AG09319 (cell line): Measurements from ENCODE around the gene SAT1.
A peak's percentile ranks its signal among the peaks of the same experiment; 100 is the strongest.
"Not testable (repeated sequence)": the region's sequence is repeated elsewhere in the genome, so short reads cannot be mapped to it uniquely, and the experiment has no call there.

ENCODE experiments used
- DNase-seq: peaks from one replicate; pipeline ENCODE4 v3.0.0-alpha.2; 2010; ENCODE audit warnings: low read depth; ENCODE audit errors: extremely low read depth
- TF ChIP-seq, protein P1 (sequence below): IDR thresholded peaks from 2 replicates; pipeline ENCODE4 v1.5.1; 2011; ENCODE audit warnings: low read depth, mild to moderate bottlenecking, inconsistent platforms, low read length, moderate library complexity

Gene SAT1

GRCh38 chrX:23782863-23783588 lies at the start of gene SAT1:
Gene SAT1, plus strand, starts transcription at chrX:23783173. Its CDS starts 179 bp downstream, at chrX:23783352.
- peak; percentile 87 for DNase-seq
- TF ChIP-seq, protein P1, sequence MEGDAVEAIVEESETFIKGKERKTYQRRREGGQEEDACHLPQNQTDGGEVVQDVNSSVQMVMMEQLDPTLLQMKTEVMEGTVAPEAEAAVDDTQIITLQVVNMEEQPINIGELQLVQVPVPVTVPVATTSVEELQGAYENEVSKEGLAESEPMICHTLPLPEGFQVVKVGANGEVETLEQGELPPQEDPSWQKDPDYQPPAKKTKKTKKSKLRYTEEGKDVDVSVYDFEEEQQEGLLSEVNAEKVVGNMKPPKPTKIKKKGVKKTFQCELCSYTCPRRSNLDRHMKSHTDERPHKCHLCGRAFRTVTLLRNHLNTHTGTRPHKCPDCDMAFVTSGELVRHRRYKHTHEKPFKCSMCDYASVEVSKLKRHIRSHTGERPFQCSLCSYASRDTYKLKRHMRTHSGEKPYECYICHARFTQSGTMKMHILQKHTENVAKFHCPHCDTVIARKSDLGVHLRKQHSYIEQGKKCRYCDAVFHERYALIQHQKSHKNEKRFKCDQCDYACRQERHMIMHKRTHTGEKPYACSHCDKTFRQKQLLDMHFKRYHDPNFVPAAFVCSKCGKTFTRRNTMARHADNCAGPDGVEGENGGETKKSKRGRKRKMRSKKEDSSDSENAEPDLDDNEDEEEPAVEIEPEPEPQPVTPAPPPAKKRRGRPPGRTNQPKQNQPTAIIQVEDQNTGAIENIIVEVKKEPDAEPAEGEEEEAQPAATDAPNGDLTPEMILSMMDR: peak; percentile 71

- no peak for DNase-seq
- TF ChIP-seq, protein P1: no peak
Observed at GRCh38 chrX:23736030-23736429, 46.9 kb upstream of the SAT1 start.

DNA sequence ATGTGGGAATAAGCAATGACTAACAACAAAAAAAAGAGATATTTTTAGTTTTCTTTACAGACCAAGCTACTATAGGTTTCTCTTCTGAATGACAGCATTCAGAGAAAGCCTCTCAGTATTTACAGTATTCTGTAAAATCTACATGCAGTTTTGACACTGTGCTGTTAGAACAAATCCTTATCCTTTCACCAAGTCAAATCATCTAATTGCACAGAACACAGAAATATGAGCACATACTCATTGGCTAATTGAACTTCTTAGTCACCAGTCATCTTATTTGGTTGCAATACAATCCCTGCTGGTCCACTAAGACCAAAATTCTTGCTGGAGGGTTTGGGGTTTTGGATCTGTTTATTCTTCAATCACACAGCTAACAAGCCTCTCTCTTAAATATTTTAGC lies 45.6 kb upstream of the SAT1 start:
- peak; percentile 2 for DNase-seq
- TF ChIP-seq, protein P1: no peak

- TF ChIP-seq, protein P1: no peak
- DNase-seq: peak; percentile 56
Observed at GRCh38 chrX:23742174-23742696, 40.7 kb upstream of the SAT1 start.

DNA sequence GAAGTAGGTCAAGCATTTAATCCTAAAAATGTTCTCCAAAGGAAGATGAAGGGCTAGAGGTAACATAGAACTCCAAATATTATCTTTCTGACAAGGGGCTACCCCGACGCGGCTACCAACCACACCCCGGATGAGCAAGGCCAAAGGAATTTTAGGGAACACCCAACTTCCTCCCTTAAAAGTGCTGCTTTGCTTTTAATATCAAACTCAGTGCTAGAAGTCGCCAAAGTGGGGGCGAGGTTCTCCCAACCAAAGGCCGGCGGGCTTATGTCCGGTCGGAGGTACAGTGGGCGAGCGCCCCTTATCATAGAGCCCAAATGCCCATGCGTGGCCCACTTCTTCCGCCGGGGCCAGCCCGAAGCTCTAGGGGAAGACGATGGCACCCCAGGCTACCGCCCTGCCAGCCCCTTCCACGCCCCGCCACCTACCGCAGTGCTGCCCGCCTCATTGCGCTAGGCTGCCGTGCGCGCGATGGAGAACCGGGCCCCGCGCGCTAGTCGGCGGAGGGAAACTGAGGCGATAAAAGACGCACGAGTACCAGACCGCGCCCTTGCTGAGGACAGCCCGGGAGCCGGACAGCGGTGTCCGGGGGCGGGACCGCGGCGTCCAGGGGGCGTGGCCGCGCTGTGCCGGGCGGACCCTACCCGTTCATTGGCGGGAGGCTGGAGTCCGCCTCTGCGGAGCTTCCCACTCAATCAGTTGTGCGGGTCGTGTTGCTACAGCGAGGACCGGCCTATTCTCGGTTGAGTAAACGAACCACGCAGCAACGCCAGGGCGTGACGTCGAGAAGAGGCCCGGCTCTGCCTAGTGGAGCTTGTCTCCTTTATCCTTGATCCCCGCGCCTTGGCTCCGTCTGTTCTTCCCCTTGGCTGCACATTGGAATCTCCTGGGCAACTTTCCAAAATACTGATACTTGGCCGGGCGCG lies 40.0 kb upstream of the SAT1 start, which contains the start of gene ACOT9:
Gene ACOT9 (minus strand): TSS at position 580 of the 926 bp plus-strand sequence. CDS start 132 bp downstream, at position 448.
- TF ChIP-seq, protein P1: no peak
- peak; percentile 87 for DNase-seq

GRCh38 chrX:23743623-23743971 lies 39.4 kb upstream of the SAT1 start:
- not testable (repeated sequence) for DNase-seq

- TF ChIP-seq, protein P1: no peak
- DNase-seq: no peak
Observed at GRCh38 chrX:23745786-23746185, 37.2 kb upstream of the SAT1 start.
